ENCODE measurements around the gene HSF2BP. TPM values are rescaled to one million over a fixed set of nuclear protein-coding genes. Genes with fewer than 3 reads are reported as not detected.
"Not testable (repeated sequence)": the region's sequence is repeated elsewhere in the genome, so short reads cannot be mapped to it uniquely, and the experiment has no call there.

HSF2BP gene
- total RNA-seq, 1 experiment from 2014 or later: 0.52 TPM

GRCh38 chr21:43692949-43693348 is 33.7 kb upstream of the HSF2BP start:
- no peak for DNase-seq
- Histone ChIP-seq H3K27me3 (ENCODE audit: control insufficient read depth, insufficient read depth, low read length) (no peaks in the 10 kb centered on the region), H3K4me3 (ENCODE audit: insufficient read depth, low read depth, low read length) (no peak overlapping the region), H3K36me3 (replicated peaks; ENCODE audit: control insufficient read depth, insufficient read depth, low read length) (peaks cover 47% of the 10 kb centered on the region)

- Histone ChIP-seq H3K27me3 (ENCODE audit: control insufficient read depth, insufficient read depth, low read length) (no peaks in the 10 kb centered on the region), H3K36me3 (replicated peaks; ENCODE audit: control insufficient read depth, insufficient read depth, low read length) (peaks cover 52% of the 10 kb centered on the region), H3K4me3 (ENCODE audit: insufficient read depth, low read depth, low read length) (no peak overlapping the region)
- no peak for DNase-seq
Measured at GRCh38 chr21:43691801-43692200, 32.5 kb upstream of the HSF2BP start.

- Histone ChIP-seq H3K4me3 (ENCODE audit: insufficient read depth, low read depth, low read length) (no peak overlapping the region), H3K36me3 (replicated peaks; ENCODE audit: control insufficient read depth, insufficient read depth, low read length) (peaks cover 57% of the 10 kb centered on the region), H3K27me3 (ENCODE audit: control insufficient read depth, insufficient read depth, low read length) (no peaks in the 10 kb centered on the region)
- DNase-seq: no peak
Measured at GRCh38 chr21:43691086-43691795, 32.0 kb upstream of the HSF2BP start.

- no peak overlapping the region for H3K4me3 ChIP-seq (ENCODE audit: insufficient read depth, low read depth, low read length)
- peaks cover 63% of the 10 kb centered on the region for H3K36me3 ChIP-seq (replicated peaks; ENCODE audit: control insufficient read depth, insufficient read depth, low read length)
- no peaks in the 10 kb centered on the region for H3K27me3 ChIP-seq (ENCODE audit: control insufficient read depth, insufficient read depth, low read length)
- DNase-seq: no peak
Measured at GRCh38 chr21:43690346-43690745, 31.1 kb upstream of the HSF2BP start.

GRCh38 chr21:43689556-43690337 is 30.5 kb upstream of the HSF2BP start:
- no peaks in the 10 kb centered on the region for H3K27me3 ChIP-seq (ENCODE audit: control insufficient read depth, insufficient read depth, low read length)
- DNase-seq: peak; percentile 33
- H3K36me3 ChIP-seq (replicated peaks; ENCODE audit: control insufficient read depth, insufficient read depth, low read length): peaks cover 67% of the 10 kb centered on the region
- no peak overlapping the region for H3K4me3 ChIP-seq (ENCODE audit: insufficient read depth, low read depth, low read length)

- no peaks in the 10 kb centered on the region for H3K27me3 ChIP-seq (ENCODE audit: control insufficient read depth, insufficient read depth, low read length)
- peak; percentile 17 for DNase-seq
- no peak overlapping the region for H3K4me3 ChIP-seq (ENCODE audit: insufficient read depth, low read depth, low read length)
- H3K36me3 ChIP-seq (replicated peaks; ENCODE audit: control insufficient read depth, insufficient read depth, low read length): peaks cover 68% of the 10 kb centered on the region
Measured at GRCh38 chr21:43688906-43689305, 29.6 kb upstream of the HSF2BP start.

GRCh38 chr21:43687566-43688399 is 28.5 kb upstream of the HSF2BP start:
- Histone ChIP-seq H3K4me3 (ENCODE audit: insufficient read depth, low read depth, low read length) (no peak overlapping the region), H3K27me3 (ENCODE audit: control insufficient read depth, insufficient read depth, low read length) (no peaks in the 10 kb centered on the region), H3K36me3 (replicated peaks; ENCODE audit: control insufficient read depth, insufficient read depth, low read length) (peaks cover 68% of the 10 kb centered on the region)
- DNase-seq: peak; percentile 40

- H3K27me3 ChIP-seq (ENCODE audit: control insufficient read depth, insufficient read depth, low read length): no peaks in the 10 kb centered on the region
- peaks cover 65% of the 10 kb centered on the region for H3K36me3 ChIP-seq (replicated peaks; ENCODE audit: control insufficient read depth, insufficient read depth, low read length)
- DNase-seq: no peak
- no peak overlapping the region for H3K4me3 ChIP-seq (ENCODE audit: insufficient read depth, low read depth, low read length)
Measured at GRCh38 chr21:43686811-43687565, 27.7 kb upstream of the HSF2BP start.

GRCh38 chr21:43684424-43684823 is 25.1 kb upstream of the HSF2BP start:
- H3K36me3 ChIP-seq (replicated peaks; ENCODE audit: control insufficient read depth, insufficient read depth, low read length): peaks cover 51% of the 10 kb centered on the region
- no peak overlapping the region for H3K4me3 ChIP-seq (ENCODE audit: insufficient read depth, low read depth, low read length)
- DNase-seq: no peak
- no peaks in the 10 kb centered on the region for H3K27me3 ChIP-seq (ENCODE audit: control insufficient read depth, insufficient read depth, low read length)

GRCh38 chr21:43681650-43682049 is 22.4 kb upstream of the HSF2BP start:
- DNase-seq: no peak
- no peak overlapping the region for H3K4me3 ChIP-seq (ENCODE audit: insufficient read depth, low read depth, low read length)
- H3K27me3 ChIP-seq (ENCODE audit: control insufficient read depth, insufficient read depth, low read length): no peaks in the 10 kb centered on the region
- H3K36me3 ChIP-seq (replicated peaks; ENCODE audit: control insufficient read depth, insufficient read depth, low read length): peaks cover 36% of the 10 kb centered on the region

GRCh38 chr21:43680421-43680820 is 21.1 kb upstream of the HSF2BP start:
- H3K36me3 ChIP-seq (replicated peaks; ENCODE audit: control insufficient read depth, insufficient read depth, low read length): peaks cover 33% of the 10 kb centered on the region
- DNase-seq: not testable (repeated sequence)

GRCh38 chr21:43679951-43680350 is 20.7 kb upstream of the HSF2BP start:
- Histone ChIP-seq H3K27me3 (ENCODE audit: control insufficient read depth, insufficient read depth, low read length) (no peaks in the 10 kb centered on the region), H3K4me3 (ENCODE audit: insufficient read depth, low read depth, low read length) (no peak overlapping the region), H3K36me3 (replicated peaks; ENCODE audit: control insufficient read depth, insufficient read depth, low read length) (peaks cover 31% of the 10 kb centered on the region)
- DNase-seq: no peak

More at GRCh38 chr21:43680421-43680820, 21.1 kb upstream of the HSF2BP start:
- H3K4me3 ChIP-seq (ENCODE audit: insufficient read depth, low read depth, low read length); H3K27me3 ChIP-seq (ENCODE audit: control insufficient read depth, insufficient read depth, low read length): not testable (repeated sequence)

- H3K4me3 ChIP-seq (ENCODE audit: insufficient read depth, low read depth, low read length): no peak overlapping the region
- peaks cover 15% of the 10 kb centered on the region for H3K36me3 ChIP-seq (replicated peaks; ENCODE audit: control insufficient read depth, insufficient read depth, low read length)
- DNase-seq: no peak
- no peaks in the 10 kb centered on the region for H3K27me3 ChIP-seq (ENCODE audit: control insufficient read depth, insufficient read depth, low read length)
Measured at GRCh38 chr21:43676391-43676790, 17.1 kb upstream of the HSF2BP start.

- no peak overlapping the region for H3K4me3 ChIP-seq (ENCODE audit: insufficient read depth, low read depth, low read length)
- peaks cover 17% of the 10 kb centered on the region for H3K36me3 ChIP-seq (replicated peaks; ENCODE audit: control insufficient read depth, insufficient read depth, low read length)
- no peak for DNase-seq
- no peaks in the 10 kb centered on the region for H3K27me3 ChIP-seq (ENCODE audit: control insufficient read depth, insufficient read depth, low read length)
Measured at GRCh38 chr21:43675871-43676270, 16.6 kb upstream of the HSF2BP start.
